SK-N-SH (cell line): ENCODE results near the gene RBMX.

Experiments
- FOXJ3 ChIP-seq: sonication (generic); formaldehyde crosslinking; IDR thresholded peaks from 2 replicates; pipeline ENCODE4 v1.5.1; 2020; ENCODE audit warnings: mild to moderate bottlenecking, missing genetic modification reagents
- RCOR1 ChIP-seq: fragments of 150-350 bp; IDR thresholded peaks from 2 replicates; pipeline ENCODE4 v1.6.1; 2017; ENCODE audit warnings: antibody characterized with exemption, low read length
- TAF1 ChIP-seq: IDR thresholded peaks from 2 replicates; pipeline ENCODE4 v1.6.1; 2012; ENCODE audit warnings: low read depth, mild to moderate bottlenecking, low read length, moderate library complexity, borderline replicate concordance
- YY1 ChIP-seq: IDR thresholded peaks from 2 replicates; pipeline ENCODE4 v1.4.0; 2012; ENCODE audit warnings: low read depth, mild to moderate bottlenecking
- ZBTB33 ChIP-seq: IDR thresholded peaks from 2 replicates; pipeline ENCODE4 v1.4.0; 2012; ENCODE audit warnings: low read depth, borderline replicate concordance
- TF ChIP-seq, protein P1 (sequence below): fragments of 200-600 bp; sonication (generic); IDR thresholded peaks from 2 replicates; pipeline ENCODE4 v1.6.1; 2017; ENCODE audit warnings: antibody characterized with exemption, mild to moderate bottlenecking, moderate library complexity
- TF ChIP-seq, protein P2 (sequence below): IDR thresholded peaks from 2 replicates; pipeline ENCODE4 v1.4.0; 2012; ENCODE audit warnings: low read depth
- TF ChIP-seq, protein P3 (sequence below): IDR thresholded peaks from 2 replicates; pipeline ENCODE4 v1.6.1; 2012; ENCODE audit warnings: mild to moderate bottlenecking, low read depth, low read length, moderate library complexity

- TF ChIP-seq, protein P1, sequence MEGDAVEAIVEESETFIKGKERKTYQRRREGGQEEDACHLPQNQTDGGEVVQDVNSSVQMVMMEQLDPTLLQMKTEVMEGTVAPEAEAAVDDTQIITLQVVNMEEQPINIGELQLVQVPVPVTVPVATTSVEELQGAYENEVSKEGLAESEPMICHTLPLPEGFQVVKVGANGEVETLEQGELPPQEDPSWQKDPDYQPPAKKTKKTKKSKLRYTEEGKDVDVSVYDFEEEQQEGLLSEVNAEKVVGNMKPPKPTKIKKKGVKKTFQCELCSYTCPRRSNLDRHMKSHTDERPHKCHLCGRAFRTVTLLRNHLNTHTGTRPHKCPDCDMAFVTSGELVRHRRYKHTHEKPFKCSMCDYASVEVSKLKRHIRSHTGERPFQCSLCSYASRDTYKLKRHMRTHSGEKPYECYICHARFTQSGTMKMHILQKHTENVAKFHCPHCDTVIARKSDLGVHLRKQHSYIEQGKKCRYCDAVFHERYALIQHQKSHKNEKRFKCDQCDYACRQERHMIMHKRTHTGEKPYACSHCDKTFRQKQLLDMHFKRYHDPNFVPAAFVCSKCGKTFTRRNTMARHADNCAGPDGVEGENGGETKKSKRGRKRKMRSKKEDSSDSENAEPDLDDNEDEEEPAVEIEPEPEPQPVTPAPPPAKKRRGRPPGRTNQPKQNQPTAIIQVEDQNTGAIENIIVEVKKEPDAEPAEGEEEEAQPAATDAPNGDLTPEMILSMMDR: no peak
- TF ChIP-seq RCOR1: no peak
- TF ChIP-seq YY1: no peak
- no peak for TF ChIP-seq FOXJ3 (CRISPR knock-in tag)
- TF ChIP-seq, protein P2, sequence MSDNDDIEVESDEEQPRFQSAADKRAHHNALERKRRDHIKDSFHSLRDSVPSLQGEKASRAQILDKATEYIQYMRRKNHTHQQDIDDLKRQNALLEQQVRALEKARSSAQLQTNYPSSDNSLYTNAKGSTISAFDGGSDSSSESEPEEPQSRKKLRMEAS: no peak
- no peak for TF ChIP-seq TAF1
- TF ChIP-seq ZBTB33: no peak
- TF ChIP-seq, protein P3, sequence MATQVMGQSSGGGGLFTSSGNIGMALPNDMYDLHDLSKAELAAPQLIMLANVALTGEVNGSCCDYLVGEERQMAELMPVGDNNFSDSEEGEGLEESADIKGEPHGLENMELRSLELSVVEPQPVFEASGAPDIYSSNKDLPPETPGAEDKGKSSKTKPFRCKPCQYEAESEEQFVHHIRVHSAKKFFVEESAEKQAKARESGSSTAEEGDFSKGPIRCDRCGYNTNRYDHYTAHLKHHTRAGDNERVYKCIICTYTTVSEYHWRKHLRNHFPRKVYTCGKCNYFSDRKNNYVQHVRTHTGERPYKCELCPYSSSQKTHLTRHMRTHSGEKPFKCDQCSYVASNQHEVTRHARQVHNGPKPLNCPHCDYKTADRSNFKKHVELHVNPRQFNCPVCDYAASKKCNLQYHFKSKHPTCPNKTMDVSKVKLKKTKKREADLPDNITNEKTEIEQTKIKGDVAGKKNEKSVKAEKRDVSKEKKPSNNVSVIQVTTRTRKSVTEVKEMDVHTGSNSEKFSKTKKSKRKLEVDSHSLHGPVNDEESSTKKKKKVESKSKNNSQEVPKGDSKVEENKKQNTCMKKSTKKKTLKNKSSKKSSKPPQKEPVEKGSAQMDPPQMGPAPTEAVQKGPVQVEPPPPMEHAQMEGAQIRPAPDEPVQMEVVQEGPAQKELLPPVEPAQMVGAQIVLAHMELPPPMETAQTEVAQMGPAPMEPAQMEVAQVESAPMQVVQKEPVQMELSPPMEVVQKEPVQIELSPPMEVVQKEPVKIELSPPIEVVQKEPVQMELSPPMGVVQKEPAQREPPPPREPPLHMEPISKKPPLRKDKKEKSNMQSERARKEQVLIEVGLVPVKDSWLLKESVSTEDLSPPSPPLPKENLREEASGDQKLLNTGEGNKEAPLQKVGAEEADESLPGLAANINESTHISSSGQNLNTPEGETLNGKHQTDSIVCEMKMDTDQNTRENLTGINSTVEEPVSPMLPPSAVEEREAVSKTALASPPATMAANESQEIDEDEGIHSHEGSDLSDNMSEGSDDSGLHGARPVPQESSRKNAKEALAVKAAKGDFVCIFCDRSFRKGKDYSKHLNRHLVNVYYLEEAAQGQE: no peak
Observed at GRCh38 chrX:136911253-136911652, 30.7 kb upstream of the RBMX start.
